CD4-positive, alpha-beta T cell treated with Interleukin-10 for 1 hour (primary cell): ENCODE measurements around the gene SERGEF.
"Not testable (repeated sequence)": the region's sequence is repeated elsewhere in the genome, so short reads cannot be mapped to it uniquely, and the experiment has no call there.

Source experiments
- DNase-seq: peaks from one replicate; pipeline ENCODE4 v3.0.0-alpha.2; 2020

SERGEF gene

DNA sequence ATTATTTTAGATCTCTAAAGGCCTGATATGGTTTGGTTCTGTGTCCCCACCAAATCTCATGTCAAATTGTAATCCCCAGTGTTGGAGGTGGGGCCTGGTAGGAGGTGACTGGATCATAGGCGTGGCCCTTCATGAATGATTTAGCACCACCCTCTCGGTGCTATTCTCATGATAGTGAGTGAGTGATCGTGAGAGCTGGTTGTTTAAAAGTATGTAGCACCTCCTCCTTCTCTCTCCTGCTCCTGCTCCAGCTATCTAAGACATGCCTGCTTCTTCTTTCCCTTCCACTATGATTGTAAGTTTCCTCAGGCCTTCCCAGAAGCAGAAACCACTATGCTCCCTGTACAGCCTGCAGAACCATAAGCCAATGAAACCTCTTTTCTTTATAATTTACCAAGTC is 114.1 kb downstream of the SERGEF start:
- no peak for DNase-seq

GRCh38 chr11:17898071-17898470 is 114.8 kb downstream of the SERGEF start:
- DNase-seq, result no peak

GRCh38 chr11:17897495-17897894 is 115.4 kb downstream of the SERGEF start:
- no peak for DNase-seq

GRCh38 chr11:17896496-17897151 is 116.2 kb downstream of the SERGEF start:
- not testable (repeated sequence) for DNase-seq

- no peak for DNase-seq
These were observed 117.8 kb downstream of the SERGEF start for GRCh38 chr11:17894929-17895658.

DNA sequence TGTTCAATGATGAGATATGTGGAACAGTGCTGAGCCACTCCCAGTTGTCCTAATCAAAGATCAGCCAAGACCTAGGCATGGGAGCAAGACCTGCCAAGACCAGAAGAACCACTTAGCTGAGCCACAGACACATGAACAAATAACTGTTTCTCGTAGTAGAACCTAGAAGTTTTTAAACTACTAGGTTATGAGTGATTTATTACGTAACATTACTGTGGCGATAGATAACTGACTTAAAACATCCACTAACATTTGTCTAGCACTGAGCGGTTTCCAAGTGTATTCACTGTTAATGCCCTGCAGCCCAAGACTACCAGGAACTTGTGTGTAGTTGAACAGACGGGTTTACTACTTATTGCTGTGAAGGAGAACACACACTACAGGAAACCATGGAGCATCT is 120.4 kb downstream of the SERGEF start:
- DNase-seq, result no peak

DNA sequence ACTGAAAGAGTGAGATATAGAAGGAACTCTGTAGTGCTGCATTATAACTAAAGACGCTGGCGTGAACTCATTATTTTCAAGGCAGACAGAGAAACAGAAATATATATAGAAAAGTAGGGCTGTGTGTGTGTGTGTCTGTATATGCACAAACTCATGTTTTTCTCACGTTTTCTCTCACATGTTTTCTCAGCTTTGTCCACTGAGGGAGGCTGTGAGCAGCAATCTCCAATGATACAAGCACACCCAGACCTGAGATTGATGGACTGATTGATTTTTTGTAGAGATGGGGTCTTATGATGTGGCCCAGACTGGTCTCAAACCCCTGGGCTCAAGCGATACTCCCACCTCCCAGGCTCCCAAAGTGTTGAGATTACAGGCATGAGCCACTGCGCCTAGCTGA is 122.5 kb downstream of the SERGEF start:
- no peak for DNase-seq

DNA sequence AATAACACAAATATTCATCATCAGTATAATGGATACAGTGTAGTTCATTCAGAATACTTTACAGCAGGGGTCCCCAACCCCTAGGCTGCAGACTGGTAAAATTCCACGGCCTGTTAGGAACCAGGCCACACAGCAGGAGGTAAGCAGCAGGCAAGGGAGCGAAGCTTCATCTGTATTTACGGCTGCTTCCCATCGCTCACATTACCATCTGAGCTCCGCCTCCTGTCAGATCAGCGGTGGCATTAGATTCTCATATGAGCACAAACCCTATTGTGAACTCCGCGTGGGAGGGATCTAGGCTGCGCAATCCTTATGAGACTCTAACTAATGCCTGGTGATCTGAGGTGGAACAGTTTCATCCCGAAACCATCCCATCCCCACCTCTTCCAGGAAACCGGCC is 125.1 kb downstream of the SERGEF start:
- no peak for DNase-seq

DNA sequence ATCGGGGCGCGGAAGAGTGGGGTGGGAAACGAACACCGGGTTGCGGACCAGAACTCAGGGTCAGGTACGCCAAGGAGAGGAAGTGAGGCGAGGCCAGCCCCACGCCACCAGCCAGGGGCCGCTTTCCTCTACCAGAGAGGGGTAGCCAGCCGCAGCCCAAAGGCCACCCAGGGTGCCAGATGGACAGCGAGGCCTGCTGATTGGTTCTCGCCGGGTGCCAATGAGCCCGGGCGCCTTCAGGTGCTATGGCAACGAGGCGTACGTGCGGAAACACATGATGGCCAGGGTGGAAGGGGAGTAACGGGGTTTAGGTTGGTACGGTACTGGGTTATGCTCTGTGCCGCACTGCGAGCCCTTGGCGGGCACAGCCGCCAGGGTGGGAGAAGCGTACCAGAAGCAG is 128.9 kb downstream of the SERGEF start:
- DNase-seq, result no peak

- DNase-seq, result no peak
These were observed 129.8 kb downstream of the SERGEF start for GRCh38 chr11:17883057-17883456.

DNA sequence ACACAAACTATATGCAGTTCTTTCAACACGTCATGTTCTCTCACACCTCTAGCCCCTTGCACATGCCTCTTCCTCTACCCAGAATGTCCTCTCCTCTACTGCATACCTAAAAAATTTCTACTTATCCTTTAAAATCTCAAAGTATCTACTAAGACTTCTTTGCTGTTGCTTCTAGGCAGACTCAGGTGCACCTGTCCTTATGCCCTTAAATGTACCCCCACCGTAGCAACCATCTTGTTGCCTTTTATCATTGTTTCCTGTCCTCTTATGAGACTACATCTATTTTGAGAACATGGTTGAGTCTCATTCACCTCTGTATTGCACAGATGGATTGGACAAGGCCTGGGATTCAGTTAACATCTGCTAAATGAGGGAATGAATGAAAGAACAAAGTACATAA is 134.1 kb downstream of the SERGEF start:
- DNase-seq, result no peak

- DNase-seq, result no peak
These were observed 135.0 kb downstream of the SERGEF start for GRCh38 chr11:17877886-17878285.

GRCh38 chr11:17876827-17877226 is 136.0 kb downstream of the SERGEF start:
- DNase-seq, result no peak

DNA sequence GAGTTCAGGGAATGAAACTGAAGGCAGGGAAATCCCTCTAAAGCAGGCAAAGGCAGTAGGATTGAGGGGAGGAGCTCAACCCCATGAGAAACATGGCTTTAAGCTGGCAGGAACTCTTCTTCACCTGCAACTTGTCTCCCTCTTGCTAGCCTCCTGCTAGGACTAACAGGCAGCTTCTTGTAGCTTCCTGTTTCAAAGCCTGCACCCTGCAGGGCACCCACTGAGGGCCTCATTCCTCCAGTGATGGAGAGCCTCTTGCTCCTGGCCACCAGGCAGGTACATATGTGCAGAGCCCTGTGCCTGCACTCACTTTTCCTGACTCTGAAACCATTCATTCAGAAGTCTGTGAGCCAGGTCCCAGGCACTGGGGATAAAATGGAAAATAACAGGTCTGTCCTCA is 137.0 kb downstream of the SERGEF start:
- no peak for DNase-seq

DNA sequence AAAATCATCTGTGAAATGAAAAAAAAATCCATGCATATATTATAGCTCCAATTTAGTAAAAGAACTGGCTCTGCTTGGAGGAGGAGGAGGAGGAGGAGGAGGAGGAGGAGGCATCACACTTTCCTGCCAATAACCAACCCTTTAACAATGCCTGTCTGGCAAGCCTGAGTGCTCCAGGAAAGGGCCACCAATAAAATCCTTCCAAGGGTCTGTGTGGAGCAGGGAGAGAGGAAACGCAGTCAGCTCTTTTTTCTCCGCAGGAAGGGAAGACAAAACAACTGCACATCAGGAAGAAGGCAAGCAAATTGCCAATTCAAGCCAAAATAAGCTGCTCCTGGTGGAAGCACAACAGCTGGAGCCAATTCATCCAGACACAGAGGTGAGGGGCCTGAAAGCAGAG is 139.3 kb downstream of the SERGEF start:
- no peak for DNase-seq

DNA sequence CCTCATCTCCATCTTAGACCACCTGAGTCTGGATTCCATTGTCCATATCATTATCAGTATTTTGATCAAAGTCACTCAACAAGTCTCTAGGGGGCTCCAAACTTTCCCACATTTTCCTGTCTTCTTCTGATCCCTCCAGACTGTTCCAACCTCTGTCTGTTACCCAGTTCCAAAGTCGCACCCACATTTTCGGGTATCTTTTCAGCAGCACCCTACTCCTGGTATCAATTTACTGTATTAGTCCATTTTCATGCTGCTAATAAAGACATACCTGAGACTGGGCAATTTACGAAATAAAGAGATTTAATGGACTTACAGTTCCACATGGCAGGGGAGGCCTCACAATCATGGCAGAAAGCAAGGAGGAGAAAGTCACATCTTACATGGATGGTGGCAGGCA is 144.4 kb downstream of the SERGEF start:
- not testable (repeated sequence) for DNase-seq

DNA sequence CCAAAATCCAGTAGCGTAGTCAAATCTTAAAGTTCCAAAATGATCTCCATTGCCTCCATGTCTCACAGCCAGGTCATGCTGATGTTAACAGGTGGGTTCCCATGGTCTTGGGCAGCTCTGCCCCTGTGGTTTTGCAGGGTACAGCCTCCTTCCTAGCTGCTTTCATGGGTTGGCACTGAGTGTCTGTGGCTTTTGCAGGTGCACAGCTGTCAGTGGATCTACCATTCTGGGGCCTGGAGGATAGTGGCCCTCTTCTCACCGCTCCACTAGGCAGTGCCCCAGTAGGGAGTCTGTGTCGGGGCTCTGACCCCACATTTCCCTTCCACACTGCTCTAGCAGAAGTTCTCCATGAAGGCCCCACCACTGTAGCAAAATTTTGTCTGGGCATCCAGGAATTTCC is 145.5 kb downstream of the SERGEF start:
- no peak for DNase-seq

GRCh38 chr11:17865765-17866428 is 146.9 kb downstream of the SERGEF start:
- no peak for DNase-seq

- peak; percentile 5 for DNase-seq
These were observed 148.3 kb downstream of the SERGEF start for GRCh38 chr11:17864478-17864941.

GRCh38 chr11:17861036-17861755 is 151.7 kb downstream of the SERGEF start:
- DNase-seq, result no peak

DNA sequence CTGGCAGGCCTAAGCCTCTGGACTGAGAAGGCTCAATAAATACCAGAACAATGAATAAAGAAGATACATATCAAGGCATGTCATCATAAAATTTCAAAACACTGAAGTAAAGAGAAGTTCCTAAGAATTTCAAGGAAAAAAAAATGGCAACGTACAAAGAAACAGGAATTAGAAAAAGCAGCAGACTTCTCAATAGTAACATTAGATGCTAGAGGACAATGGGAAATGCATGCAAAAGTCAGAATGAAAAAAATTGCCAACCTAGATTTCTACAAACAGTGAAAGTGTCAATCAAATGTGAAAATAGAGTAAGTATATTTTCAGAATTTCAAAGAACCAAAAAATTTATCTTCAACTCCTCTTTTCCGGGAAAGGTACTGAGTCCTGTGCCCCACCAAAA is 153.3 kb downstream of the SERGEF start:
- DNase-seq, result no peak

GRCh38 chr11:17855531-17856290 is 157.1 kb downstream of the SERGEF start:
- no peak for DNase-seq

GRCh38 chr11:17853280-17853679 is 159.6 kb downstream of the SERGEF start:
- DNase-seq, result no peak
